LHCN-M2 (cell line): ENCODE data around the gene ABL2. TPM values are rescaled to one million over a fixed set of nuclear protein-coding genes. Genes with fewer than 3 reads are reported as not detected.
"Not testable (repeated sequence)": the region's sequence is repeated elsewhere in the genome, so short reads cannot be mapped to it uniquely, and the experiment has no call there.

Experiments
- DNase-seq: peaks from one replicate; pipeline ENCODE4 v3.0.0-alpha.2; 2012; ENCODE audit warnings: low read depth
- total RNA-seq: library from RNA; depleted of rRNA; stranded (reverse); fragments of >200 nt; gene quantifications from 2 replicates; pipeline ENCODE4 v1.2.3, GENCODE V29; 2014

ABL2 gene
- total RNA-seq, 1 experiment from 2014 or later = 61.8 TPM

- DNase-seq = peak; percentile 81
Observed at GRCh38 chr1:179169616-179170467, 59.6 kb downstream of the ABL2 start.

GRCh38 chr1:179168536-179168935 lies 60.9 kb downstream of the ABL2 start:
- peak; percentile 60 for DNase-seq

- DNase-seq = no peak
Observed at GRCh38 chr1:179167955-179168354, 61.5 kb downstream of the ABL2 start.

- no peak for DNase-seq
Observed at GRCh38 chr1:179167418-179167777, 62.1 kb downstream of the ABL2 start.

- DNase-seq = peak; percentile 92
Observed at GRCh38 chr1:179166663-179167417, 62.6 kb downstream of the ABL2 start.

GRCh38 chr1:179164494-179164893 lies 65.0 kb downstream of the ABL2 start:
- peak; percentile 92 for DNase-seq

DNA sequence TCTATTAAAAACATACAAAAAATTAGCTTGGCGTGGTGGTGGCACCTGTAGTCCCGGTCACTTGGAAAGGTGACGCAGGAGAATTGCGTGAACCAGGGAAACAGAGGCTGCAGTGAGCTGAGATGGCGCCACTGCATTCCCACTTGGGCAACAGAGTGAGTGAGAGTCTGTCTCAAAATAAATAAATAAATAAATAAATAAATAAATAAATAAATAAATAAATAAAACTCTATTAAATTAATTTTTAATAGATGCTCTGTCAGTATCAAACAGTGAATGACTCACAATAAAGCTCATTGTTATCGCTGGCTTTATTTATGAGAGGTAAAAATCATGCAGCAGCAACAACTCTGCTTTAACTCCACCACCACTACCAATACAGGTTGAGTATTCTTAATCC lies 72.8 kb downstream of the ABL2 start:
- DNase-seq = no peak

DNA sequence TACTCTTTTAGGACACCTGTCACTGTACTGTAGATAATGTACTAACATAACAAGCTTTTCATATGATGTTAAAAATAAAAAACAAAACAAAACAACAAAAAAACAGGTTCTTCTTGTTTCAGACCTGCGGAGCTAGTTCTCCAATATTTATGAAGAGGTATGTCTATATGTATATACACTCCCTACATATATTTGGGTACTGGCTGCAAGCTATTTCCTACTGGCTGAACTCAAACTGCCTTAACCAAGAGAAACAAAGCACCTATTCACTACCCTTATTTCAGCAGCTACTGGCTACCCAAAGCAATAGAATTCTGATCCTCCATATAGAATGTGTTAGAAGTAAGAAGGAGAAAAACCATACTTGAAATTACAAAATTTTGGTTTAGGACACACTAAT lies 73.5 kb downstream of the ABL2 start:
- DNase-seq = no peak

DNA sequence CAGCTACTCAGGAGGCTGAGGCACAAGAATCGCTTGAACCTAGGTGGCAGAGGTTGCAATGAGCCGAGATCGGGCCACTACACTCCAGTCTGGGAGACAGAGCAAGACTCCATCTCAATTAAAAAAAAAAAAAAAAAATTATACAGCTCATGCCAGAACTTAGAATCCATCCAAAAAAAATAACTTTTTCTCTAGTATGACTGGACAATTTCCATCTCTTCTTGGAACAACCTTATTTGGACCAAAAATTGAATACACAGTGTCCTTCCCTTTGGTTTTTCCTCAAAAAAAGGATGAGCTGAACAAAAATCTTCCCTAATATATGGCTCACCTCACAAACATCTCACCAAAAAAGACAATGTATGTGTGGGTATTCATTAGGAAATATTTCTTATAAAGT lies 73.9 kb downstream of the ABL2 start:
- no peak for DNase-seq

GRCh38 chr1:179154437-179154836 lies 75.0 kb downstream of the ABL2 start:
- DNase-seq = no peak

- no peak for DNase-seq
Observed at GRCh38 chr1:179153217-179153616, 76.3 kb downstream of the ABL2 start.

DNA sequence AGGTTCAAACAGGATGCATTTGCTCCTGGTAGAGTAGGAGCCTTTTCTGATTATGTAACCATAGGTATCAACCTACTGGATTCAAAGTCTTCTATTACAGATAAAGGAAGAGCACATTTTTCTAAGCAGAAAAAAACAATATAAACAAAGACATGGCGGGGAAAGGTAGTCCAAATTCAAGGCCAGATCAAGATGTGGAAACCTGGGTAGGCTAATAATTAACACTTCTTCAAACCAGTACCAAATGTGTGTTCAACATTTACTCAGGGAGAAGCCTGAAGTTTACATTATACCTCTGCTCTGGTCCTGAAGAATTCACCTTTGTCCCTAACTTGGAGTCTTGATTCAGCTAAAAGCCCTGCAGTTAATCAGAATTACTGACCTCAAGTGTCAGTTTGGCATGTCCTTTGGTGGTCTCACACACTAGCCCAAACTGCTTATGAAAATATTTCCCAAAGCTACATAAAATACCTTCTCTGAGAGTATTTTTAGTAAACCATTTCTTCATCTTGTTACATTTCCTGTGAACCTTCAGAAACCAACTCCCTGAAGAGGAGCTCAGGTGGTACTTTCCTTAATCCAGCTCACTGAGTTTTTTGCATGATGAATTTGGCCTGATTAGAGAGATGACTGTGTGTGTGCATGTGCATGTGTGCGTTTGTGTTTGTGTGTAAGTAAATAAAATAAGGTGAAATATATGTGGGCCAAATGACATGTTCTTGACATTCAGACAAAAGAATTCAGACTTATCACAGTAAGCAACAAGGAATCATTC lies 77.4 kb downstream of the ABL2 start:
- DNase-seq = no peak

DNA sequence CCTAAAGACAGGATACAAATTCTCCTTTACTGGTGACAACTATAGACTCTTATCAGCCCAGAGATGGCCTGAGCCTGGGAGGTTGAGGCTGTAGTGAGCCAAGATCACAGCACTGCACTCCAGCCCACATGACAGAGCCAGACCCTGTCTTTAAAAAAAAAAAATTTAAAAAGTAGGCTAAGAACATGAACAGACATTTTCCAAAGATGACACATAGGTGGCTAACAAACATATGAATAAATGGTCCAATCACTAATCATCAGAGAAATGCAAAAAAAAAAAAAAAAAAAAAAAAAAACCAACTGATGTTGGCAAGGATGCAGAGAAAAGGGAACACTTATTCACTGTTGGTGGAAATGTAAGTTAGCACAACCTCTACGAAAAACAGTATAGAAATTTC lies 82.6 kb downstream of the ABL2 start:
- DNase-seq = peak; percentile 50

DNA sequence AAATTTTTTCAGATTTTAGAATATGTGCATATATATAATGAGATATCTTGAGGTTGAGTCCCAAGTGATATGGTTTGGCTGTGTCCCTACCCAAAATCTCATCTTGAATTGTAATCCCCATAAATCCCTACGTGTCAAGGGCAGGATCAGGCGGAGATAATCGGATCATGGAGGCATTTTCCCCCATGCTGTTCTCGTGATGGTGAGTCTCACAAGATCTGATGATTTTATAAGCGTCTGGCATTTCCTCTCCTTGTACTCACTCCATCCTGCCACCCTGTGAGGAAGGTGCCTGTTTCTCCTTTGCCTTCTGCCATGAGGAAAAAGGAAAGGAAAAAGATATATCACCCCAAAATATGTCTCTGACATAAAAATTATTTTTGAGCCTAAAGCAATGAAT lies 83.0 kb downstream of the ABL2 start:
- no peak for DNase-seq

DNA sequence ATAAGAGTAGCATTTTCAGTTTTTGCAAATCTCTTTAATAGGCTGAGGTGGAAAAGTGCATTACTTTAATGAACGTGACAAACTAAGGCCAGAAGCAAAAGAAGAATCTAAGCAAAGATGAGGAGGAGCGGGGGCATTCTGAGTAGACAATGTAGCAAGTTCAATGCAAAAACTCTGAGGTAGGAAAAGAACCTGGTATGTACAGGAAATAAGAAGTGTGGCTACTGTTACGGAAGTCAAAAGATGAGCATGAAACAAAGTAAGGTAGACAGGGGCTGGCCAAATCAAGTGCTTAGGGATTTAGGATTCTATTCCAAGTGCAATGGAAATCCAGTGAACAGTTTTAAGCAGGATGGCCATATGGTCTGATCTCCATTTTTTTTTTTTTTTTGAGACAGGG lies 84.0 kb downstream of the ABL2 start:
- no peak for DNase-seq

GRCh38 chr1:179144626-179145025 lies 84.9 kb downstream of the ABL2 start:
- DNase-seq = peak; percentile 46

GRCh38 chr1:179143322-179143721 lies 86.2 kb downstream of the ABL2 start:
- peak; percentile 94 for DNase-seq

DNA sequence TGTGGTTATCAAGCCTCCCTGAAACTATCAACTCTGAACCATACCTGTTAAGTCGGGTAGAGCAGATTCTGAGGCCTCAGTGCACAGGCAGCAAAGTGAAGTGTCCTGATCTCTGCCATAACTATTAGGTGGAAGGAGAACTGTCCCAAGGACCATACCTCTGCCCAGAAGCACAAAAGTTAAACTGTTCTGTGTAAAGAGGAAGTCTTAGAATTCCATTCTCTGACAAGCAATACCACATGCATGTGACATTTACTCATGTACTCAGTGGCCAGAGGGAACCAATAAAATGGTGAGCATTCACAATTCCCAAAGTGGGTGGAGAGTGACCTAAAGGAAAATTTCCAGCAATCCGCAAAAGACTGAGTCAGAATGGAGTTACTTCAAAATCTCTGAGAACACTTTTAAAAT lies 86.6 kb downstream of the ABL2 start:
- DNase-seq = peak; percentile 99

- peak; percentile 82 for DNase-seq
Observed at GRCh38 chr1:179141592-179142251, 87.8 kb downstream of the ABL2 start.

GRCh38 chr1:179138755-179139154 lies 90.7 kb downstream of the ABL2 start:
- not testable (repeated sequence) for DNase-seq

DNA sequence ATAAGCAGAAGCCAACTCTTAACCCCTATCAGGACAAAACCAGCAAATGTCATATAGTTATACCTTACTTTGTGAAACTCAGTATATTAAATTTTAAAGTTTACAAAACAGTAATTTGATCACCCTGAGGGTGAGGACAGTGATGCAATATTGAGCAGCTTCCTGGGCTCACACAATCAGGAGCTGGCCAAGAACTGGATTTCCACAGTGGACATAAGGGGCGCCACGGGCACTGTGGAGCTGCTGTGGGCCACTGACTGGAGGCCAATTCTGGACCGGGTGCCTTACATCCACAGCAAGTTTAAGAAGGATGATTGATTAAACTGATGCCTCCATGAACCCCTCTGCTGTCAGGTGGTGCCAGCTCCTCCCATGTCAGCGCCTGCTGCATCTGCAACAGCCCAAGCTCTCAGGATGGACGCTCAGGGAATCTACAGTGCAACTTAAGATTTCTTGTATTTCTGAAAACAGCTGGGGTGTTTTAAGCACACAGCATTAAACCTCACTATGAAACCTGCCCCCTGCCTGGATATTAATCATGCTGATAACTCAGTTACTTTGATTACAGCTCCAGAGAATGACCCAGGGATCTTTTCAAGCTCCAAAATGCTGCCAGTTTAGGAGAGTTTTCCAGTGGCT lies 91.7 kb downstream of the ABL2 start:
- peak; percentile 53 for DNase-seq
